SK-N-SH treated with all-trans-retinoic acid at 6 μM for 48 hours (cell line): ENCODE results near the gene SLC8A2.

Experiments
- ARNTL ChIP-seq: fragments of 450-650 bp; formaldehyde crosslinking; IDR thresholded peaks from 2 replicates; pipeline ENCODE4 v1.5.0; 2020; ENCODE audit warnings: low read depth, mild to moderate bottlenecking, moderate library complexity, borderline replicate concordance
- CREB5 ChIP-seq: fragments of 250-450 bp; sonication (Bioruptor Pico); IDR thresholded peaks from 2 replicates; pipeline ENCODE4 v1.5.1; 2020; ENCODE audit warnings: low read depth, mild to moderate bottlenecking, moderate library complexity
- ESRRG ChIP-seq: fragments of 250-450 bp; sonication (Bioruptor Pico); IDR thresholded peaks from 2 replicates; pipeline ENCODE4 v1.6.1; 2021; ENCODE audit warnings: mild to moderate bottlenecking
- RARB ChIP-seq: fragments of 250-450 bp; sonication (Bioruptor Pico); IDR thresholded peaks from 2 replicates; pipeline ENCODE4 v1.8.0; 2021; ENCODE audit warnings: mild to moderate bottlenecking, moderate library complexity
- TCF4 ChIP-seq: fragments of 250-450 bp; sonication (Bioruptor Pico); IDR thresholded peaks from 2 replicates; pipeline ENCODE4 v1.8.0; 2021; ENCODE audit warnings: mild to moderate bottlenecking, moderate library complexity, borderline replicate concordance
- TOX ChIP-seq: fragments of 250-450 bp; sonication (Bioruptor Pico); IDR thresholded peaks from 2 replicates; pipeline ENCODE4 v1.8.0; 2021; ENCODE audit warnings: mild to moderate bottlenecking, moderate library complexity, borderline replicate concordance
- ZFP30 ChIP-seq: fragments of 450-650 bp; formaldehyde crosslinking; IDR thresholded peaks from 2 replicates; pipeline ENCODE4 v1.5.0; 2022; ENCODE audit warnings: mild to moderate bottlenecking, moderate library complexity
- ZNF565 ChIP-seq: fragments of 450-650 bp; formaldehyde crosslinking; conservative IDR thresholded peaks from 2 replicates; pipeline ENCODE4 v1.5.0; 2020; ENCODE audit warnings: low read depth, mild to moderate bottlenecking, moderate library complexity
- ZNF8 ChIP-seq: fragments of 450-650 bp; formaldehyde crosslinking; IDR thresholded peaks from 2 replicates; pipeline ENCODE4 v1.5.0; 2020; ENCODE audit warnings: mild to moderate bottlenecking, moderate library complexity
- TF ChIP-seq, protein P1 (sequence below): fragments of 250-450 bp; sonication (Bioruptor Pico); IDR thresholded peaks from 2 replicates; pipeline ENCODE4 v1.5.1; 2021; ENCODE audit warnings: mild to moderate bottlenecking, moderate library complexity
- TF ChIP-seq, protein P2 (sequence below): fragments of 250-450 bp; sonication (Bioruptor Pico); IDR thresholded peaks from 2 replicates; pipeline ENCODE4 v1.8.0; 2020; ENCODE audit warnings: mild to moderate bottlenecking, moderate library complexity, borderline replicate concordance
- TF ChIP-seq, protein P3 (sequence below): fragments of 250-450 bp; sonication (Bioruptor Pico); IDR thresholded peaks from 2 replicates; pipeline ENCODE4 v1.5.0; 2020; ENCODE audit warnings: mild to moderate bottlenecking, moderate library complexity

DNA sequence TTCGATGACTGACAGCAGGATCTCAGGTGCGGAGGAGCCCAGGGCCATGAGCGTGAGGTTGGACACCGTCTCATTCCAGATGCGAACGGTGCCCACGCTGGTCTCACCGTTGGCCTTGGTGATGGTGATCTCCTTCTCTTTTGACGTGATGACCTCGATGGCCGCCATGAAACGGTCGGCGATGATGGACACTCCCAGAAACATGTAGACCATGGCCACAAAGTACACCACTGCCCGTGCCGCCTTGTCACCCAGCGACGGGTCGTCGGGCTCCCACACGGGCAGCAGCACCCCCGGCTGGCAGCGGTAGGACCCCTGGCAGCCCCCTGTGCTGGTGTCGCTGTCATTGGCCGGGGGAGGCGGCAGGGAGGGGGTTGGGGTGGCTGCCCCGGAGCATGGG lies 5.7 kb downstream of the SLC8A2 start:
- TF ChIP-seq ZNF565 = no peak
- TF ChIP-seq, protein P1, sequence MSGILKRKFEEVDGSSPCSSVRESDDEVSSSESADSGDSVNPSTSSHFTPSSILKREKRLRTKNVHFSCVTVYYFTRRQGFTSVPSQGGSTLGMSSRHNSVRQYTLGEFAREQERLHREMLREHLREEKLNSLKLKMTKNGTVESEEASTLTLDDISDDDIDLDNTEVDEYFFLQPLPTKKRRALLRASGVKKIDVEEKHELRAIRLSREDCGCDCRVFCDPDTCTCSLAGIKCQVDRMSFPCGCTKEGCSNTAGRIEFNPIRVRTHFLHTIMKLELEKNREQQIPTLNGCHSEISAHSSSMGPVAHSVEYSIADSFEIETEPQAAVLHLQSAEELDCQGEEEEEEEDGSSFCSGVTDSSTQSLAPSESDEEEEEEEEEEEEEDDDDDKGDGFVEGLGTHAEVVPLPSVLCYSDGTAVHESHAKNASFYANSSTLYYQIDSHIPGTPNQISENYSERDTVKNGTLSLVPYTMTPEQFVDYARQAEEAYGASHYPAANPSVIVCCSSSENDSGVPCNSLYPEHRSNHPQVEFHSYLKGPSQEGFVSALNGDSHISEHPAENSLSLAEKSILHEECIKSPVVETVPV (CRISPR knock-in tag) = no peak
- TF ChIP-seq ZNF8 (CRISPR knock-in tag) = no peak
- TF ChIP-seq ESRRG (CRISPR knock-in tag) = no peak
- TF ChIP-seq, protein P2, sequence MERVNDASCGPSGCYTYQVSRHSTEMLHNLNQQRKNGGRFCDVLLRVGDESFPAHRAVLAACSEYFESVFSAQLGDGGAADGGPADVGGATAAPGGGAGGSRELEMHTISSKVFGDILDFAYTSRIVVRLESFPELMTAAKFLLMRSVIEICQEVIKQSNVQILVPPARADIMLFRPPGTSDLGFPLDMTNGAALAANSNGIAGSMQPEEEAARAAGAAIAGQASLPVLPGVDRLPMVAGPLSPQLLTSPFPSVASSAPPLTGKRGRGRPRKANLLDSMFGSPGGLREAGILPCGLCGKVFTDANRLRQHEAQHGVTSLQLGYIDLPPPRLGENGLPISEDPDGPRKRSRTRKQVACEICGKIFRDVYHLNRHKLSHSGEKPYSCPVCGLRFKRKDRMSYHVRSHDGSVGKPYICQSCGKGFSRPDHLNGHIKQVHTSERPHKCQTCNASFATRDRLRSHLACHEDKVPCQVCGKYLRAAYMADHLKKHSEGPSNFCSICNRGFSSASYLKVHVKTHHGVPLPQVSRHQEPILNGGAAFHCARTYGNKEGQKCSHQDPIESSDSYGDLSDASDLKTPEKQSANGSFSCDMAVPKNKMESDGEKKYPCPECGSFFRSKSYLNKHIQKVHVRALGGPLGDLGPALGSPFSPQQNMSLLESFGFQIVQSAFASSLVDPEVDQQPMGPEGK (CRISPR knock-in tag) = no peak
- TF ChIP-seq, protein P3, sequence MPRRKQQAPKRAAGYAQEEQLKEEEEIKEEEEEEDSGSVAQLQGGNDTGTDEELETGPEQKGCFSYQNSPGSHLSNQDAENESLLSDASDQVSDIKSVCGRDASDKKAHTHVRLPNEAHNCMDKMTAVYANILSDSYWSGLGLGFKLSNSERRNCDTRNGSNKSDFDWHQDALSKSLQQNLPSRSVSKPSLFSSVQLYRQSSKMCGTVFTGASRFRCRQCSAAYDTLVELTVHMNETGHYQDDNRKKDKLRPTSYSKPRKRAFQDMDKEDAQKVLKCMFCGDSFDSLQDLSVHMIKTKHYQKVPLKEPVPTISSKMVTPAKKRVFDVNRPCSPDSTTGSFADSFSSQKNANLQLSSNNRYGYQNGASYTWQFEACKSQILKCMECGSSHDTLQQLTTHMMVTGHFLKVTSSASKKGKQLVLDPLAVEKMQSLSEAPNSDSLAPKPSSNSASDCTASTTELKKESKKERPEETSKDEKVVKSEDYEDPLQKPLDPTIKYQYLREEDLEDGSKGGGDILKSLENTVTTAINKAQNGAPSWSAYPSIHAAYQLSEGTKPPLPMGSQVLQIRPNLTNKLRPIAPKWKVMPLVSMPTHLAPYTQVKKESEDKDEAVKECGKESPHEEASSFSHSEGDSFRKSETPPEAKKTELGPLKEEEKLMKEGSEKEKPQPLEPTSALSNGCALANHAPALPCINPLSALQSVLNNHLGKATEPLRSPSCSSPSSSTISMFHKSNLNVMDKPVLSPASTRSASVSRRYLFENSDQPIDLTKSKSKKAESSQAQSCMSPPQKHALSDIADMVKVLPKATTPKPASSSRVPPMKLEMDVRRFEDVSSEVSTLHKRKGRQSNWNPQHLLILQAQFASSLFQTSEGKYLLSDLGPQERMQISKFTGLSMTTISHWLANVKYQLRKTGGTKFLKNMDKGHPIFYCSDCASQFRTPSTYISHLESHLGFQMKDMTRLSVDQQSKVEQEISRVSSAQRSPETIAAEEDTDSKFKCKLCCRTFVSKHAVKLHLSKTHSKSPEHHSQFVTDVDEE (CRISPR knock-in tag) = no peak
- no peak for TF ChIP-seq RARB (CRISPR knock-in tag)
- no peak for TF ChIP-seq ARNTL
- TF ChIP-seq CREB5 = no peak
- no peak for TF ChIP-seq ZFP30 (CRISPR knock-in tag)
- TF ChIP-seq TCF4 (CRISPR knock-in tag) = no peak
- TF ChIP-seq TOX (CRISPR knock-in tag) = no peak
